NOMO-1 (cell line): ENCODE measurements around the gene MN1.

ENCODE experiments used
- DNase-seq, 2 experiments: peaks; one replicate each; lab custom pipeline; 2025; ENCODE audit not compliant: unreplicated experiment in 2 of 2; lab: John Stamatoyannopoulos, UW

The MN1 gene

DNA sequence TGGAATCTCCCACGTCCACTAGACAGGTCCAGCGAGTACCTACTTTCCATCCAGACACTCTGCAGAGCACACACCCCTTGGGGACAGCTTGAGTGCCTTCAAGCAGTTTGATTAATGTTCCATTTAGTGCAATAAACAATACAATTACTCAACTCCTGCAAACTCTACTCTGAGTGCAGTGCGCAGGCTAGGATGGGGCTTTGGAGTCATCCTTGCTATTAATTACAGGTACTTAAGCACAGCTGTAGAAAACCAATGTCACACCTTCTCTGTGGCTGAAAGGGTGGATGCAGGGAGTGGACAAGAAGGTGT lies 82.6 kb downstream of the MN1 start:
- DNase-seq: no peak

DNA sequence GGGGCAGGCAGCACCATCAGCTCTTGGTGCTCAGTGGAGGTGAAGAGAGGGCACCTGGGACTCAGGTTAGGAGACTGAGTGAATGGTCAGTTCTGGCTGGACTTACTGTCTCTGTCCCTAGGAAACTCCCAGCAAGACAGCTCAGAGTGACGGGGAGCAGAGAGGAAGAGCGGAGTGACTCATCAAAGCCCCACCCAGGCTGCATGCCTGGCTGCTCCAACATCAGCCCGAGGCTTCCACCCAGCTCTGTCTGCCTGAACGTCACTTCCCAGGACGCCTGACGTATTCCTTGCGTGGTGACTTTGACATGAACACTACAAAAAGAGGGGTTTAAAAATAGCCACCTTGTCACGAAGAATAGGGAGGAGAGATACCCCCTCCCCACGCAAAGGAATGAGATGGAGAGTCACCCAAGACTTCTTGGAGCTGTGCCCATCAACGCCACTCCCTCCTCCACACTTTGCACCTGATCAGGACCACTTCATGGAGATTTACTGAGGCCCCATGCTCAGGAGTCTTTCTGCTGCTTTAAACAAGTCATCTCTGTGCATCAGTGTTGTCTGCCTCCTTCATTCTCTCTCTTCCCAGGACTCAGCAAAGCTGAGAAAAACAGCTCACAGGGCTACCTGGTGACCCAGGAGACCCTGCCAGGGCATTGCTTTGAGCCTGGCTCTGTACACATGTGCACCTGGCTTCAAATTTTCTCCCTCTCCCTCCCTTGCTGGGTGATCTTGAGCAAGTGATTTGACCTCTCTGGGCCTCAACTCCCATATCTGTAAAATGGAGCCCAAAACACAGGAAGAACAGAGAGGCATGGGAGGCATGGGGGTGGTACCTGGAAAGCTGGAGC lies 83.1 kb downstream of the MN1 start:
- peak in 1 of 2 experiments; percentile 12 for DNase-seq

DNA sequence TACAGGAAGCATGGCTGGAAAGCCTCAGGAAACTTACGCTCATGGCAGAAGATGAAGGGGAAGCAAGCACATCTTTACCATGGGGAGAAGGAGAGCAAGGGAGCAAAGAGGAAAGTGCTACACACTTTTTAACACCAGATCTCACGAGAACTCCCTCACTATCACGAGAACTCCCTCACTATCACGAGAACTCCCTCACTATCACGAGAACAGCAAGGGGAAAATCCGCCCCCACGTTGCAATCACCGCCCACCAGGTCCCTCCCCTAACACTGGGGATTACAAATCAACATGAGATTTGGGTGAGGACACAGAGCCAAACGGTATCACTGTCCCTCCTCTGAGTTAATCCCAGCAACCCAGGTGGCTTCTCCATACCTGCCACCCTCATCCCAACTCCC lies 84.5 kb downstream of the MN1 start:
- DNase-seq: no peak

DNA sequence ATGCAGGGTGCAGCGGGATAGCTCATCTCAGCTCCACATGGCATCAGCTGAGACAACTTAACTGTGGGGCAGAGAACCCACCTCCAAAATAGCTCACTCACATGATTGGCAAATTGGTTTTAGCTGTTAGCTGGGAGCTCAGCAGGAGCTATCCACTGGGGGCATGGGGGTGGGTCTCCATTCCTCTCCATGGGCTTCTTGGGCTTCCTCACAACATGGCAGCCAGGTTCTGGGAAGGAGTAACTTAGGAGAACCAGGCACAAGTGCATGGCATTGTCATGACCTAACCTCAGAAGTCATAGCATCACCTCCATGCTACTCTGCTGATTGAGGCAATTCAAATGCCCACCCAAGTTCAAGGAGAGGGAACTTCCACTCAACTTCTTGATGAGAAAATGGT lies 85.5 kb downstream of the MN1 start:
- DNase-seq: no peak

DNA sequence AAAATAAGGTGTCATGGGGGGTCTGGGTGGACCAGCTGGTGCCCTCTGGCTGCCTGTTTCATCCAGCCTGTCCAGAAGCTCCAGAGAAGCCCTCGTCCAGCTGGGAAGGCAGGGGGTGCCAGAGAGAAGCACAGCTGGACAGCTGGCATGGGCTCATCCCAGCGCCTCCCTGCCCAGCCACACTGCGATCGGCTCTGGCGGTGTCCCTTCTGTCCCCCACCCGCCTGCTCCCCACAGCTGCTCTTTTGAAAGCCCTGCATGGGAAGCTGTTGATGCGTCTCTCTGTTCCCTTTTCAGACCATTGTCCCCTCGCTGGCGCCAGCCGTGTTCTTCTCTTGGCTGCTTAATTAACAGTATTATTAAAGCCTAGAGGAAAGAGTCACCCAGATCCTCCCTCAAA lies 86.5 kb downstream of the MN1 start:
- DNase-seq: no peak

DNA sequence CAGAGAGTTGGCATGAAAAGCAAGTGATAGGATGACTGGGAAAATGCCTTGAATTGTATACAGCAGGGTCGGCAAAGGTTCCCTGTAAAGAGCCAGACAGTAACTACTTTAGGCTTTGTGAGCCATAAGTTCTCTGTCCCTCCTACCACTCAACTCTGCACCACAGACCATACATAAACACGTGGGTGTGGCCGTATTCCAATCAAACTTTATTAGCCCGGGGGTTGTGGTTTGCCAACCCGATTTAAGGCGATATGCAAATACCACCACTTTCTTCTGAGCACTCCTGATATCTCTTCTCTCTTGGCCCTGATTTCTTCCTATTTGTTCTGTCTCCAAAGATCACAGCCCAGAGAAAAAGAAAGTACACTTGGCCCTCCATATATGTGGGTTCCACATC lies 87.5 kb downstream of the MN1 start:
- DNase-seq: no peak

DNA sequence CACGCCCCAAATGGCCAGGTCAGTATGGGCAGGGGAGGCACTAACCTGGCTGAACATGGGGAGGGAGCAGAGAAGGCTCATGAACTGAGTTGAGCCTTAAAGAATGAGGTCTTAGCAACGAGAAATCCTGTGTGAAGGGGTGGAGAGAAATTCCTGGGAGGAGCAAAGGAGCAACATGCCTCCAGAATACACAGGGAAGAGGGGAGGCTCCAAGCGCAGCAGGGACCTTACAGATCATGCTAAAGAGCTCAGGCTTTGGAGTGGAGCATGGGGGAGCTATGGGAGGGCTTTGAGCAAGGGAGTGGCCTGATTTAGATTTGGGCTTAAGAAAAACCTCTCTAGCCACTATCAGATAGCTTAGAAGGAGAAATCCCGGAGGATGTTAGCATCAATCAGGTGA lies 88.1 kb downstream of the MN1 start:
- DNase-seq: no peak

DNA sequence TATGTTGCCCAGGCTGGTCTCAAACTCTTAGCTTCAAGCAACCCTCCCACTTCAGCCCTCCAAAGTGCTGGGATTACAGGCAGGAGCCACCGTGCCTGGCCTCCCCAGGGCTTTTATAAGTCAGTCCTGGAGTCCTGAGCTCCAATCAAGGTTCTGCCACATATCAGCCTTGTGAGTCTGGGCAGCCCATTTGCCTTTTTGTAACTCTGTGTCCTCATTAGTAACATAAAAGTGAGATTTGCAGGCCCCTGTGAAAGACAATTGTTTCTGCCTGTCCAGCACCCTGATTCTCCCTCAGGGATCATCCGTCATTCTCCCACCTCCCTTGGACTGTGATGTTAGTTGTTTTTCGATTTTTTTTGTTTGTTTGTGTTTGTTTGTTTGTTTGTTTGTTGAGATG lies 89.8 kb downstream of the MN1 start:
- no peak for DNase-seq

DNA sequence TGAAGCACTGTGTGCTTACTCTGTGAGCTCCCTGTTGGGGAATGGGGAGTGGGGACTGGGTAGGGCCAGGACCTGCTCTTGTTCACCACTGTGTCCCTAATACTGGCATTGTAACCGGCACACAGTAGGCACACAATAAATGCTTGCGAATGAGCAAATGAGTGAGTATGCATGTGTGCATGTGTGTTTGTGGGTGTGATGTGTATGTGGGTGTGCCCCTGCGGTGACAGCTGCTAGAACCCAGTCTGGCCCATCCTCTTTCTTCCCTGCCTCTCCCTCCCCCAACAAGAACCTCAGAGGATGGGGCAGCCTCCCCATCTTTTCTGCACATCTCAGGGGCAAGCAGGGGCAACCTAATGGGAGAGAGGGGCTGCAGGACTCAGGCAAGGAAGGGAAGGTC lies 90.5 kb downstream of the MN1 start:
- DNase-seq: no peak

DNA sequence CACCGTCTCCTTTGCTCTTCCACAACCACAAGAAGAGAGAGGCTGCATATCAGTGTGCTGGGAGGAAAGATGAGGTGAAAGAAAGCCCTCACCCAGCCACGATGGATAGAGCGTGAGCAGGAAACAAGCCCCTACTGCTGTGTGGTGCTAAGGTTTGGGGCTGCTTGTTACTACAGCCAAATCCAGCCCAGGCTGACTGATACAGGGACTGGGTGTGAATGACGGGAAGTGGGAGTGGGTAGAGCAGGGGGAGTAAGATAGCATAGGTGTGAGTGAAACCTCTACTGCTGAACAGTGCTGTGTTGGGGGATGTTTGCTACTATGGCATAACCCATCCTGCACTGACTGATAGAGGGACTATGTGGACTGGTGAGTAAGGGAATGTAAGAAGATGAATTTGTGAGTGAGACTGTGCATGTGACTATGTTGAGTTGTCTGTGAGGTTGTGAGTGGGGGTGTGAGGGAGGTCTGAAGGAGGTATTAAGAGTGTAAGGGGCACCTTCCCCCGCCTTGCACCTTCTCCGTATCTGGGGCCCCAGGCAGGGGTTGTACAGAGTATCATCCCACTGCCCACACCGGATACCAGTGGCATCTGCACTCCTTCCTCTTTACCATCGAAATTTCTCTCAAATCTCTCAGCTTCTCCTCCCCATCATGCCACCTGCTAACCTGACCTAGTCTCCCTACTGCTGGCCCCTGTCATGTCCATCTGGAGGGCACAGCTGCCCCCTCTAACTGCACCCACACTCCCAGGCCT lies 91.5 kb downstream of the MN1 start:
- no peak for DNase-seq

DNA sequence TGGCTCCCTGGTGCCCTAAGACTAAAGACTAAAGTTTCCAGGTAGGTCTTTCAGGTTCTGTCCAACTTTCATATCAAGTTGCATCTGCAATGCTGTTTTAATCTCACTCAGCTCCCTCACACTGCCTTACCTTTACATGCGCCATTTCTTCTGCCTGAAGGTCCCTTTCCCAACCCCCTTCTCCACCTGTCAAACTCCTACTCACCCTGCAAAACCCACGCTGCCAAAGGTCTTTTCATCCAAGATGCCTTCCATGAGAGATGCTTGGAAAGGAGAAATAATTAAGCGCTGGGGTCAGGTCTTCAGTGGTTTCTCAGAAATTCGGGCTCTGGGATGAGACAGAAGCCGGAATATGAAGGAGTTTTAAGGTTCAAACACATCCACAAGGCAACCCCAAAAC lies 95.1 kb downstream of the MN1 start:
- DNase-seq: no peak

DNA sequence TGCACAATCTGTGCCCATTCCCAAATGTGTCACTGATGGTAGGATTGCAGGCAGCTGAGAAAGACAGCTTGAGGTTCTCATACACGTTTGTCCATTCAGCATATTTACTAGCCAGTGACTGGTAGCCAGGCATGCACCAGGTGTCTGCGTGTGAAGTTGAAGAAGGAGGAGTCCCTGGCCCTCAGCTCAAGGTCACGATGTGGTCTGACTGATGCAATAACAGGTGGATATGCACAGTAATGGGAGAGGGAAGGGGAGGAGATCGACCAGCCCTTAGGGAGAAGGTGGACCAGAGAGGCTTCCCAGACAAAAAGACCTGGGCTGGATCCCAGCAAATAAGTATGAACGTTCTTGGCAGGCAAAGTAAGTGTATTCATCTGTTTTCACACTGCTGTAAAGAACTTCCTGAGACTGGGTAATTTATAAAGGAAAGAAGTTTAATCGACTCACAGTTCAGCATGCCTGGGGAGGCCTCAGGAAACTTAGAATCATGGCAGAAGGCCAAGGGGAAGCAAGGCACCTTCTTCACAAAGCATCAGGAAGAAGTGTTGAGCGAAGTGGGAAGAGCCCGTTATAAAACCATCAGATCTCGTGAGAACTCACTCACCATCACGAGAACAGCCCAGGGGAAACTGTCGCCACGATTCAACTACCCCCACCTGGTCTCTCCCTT lies 96.0 kb downstream of the MN1 start:
- DNase-seq: no peak

DNA sequence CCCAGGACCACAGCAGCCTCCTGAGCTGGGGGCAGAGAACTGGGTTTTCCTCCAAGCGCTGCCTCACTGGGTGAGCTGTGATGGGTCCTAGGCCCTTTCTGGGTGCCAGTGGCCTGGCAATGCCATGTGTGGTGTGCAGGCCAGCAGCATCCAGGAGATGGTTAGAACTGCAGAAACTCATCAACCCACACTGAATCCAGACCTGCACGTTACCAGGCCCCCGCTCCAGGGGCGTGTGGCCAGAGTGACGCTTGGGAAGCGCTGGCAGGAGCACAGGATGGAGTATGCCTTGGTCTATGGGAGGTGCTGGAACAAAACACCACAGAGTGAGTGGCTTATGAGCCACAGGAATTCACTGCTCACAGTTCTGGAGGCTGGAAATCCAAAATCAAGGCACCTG lies 97.0 kb downstream of the MN1 start:
- no peak for DNase-seq

DNA sequence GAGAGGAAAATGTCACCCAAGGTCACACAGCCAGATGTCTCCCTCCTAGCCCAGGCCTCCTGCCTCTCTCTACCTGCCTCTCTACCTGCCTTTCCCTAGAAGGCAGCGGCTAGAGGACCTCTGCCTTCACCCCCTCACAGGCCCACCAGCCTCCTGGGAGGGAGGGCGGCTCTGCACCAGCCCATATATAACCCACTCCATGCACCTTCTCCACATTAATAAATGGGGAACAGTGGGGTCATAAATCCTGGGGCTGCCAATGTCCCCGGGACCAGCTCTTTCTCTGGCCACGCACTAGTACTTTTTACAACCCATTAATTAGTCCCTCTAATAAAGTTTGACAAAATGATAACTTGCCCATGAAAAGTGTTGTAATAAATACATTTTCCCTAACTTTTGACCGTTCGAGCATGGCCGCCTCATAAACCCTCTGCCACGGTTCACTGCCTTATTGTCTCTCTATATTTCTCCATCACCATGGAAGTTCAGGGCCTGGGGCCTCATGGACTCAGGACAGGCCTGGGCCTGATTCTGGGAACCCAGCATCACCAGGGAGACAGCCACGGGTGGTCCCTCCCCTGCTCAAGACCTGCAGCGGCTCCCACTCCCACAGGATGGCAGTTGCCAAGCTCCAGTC lies 102.1 kb downstream of the MN1 start:
- DNase-seq: no peak

DNA sequence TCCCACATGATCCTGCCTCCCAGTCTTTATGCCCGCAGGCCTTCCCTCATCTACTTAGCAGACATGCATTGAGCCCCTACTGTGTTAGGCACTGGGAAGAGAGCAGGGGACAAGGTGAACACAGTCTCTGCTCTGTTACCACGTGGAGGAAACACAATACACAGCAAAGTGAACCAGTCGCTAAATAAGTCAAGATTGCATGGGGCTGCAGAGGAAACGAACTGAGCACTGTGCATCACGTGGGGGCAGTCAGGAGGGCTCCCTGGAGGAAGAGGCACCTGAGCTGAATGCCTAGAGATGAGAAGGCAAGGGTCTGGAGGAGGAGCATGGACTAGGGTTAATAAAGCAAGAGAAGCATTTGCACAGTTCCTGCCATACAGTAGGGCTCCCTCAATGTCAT lies 102.7 kb downstream of the MN1 start:
- no peak for DNase-seq
